HG03064 (cell line): ENCODE measurements around the gene ORC2.
"Not testable (repeated sequence)": the region's sequence is repeated elsewhere in the genome, so short reads cannot be mapped to it uniquely, and the experiment has no call there.

ENCODE experiments used
- ATAC-seq: cut with Tn5 transposase; IDR thresholded peaks from one replicate; pipeline ENCODE4 v1.9.1; 2021; ENCODE audit warnings: low read depth; ENCODE audit not compliant: unreplicated experiment

Gene ORC2

DNA sequence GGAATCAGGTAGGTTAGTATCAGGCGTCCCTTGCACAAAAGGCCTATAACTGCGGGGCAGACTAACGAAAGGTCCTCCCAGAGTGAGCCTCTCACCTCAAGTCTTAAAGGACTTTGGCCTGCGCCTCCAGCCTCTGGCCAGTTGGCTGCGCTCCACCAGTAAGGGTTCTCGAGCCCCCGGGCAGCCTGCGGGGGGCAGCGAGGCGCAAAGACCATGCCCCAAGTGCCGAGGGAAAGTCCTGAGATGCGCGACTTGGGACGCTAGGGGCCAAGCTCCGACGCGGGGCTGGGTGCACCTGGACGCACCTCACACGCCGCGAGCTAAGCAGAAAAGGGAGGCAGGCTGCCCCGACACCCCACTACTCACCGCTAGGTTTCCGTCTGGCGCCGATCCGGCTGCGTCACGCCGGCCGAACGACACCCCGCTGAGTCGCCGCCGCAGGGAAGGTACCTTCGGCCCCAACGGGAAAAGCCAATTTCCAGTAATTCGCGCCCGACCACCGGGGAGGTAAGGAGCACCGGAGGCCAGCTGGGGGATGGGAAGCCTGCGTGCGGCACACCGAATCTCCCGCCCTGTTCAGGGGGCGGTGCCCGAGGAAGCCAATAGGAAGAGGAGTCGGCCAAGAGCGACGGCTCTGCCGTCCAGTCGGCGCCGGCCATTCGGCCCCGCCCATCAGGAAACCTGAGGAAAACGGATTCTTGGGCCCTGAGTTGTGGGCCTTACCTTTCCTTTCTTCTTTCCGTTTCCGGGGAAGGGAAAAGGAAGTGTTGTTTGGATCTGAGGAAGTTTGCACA lies at the start of gene ORC2:
TSS of gene ORC2 (minus strand) at position 537 of the 794 bp plus-strand sequence. CDS start 5,537 bp downstream, outside the sequence.
- peak; percentile 90 for ATAC-seq

DNA sequence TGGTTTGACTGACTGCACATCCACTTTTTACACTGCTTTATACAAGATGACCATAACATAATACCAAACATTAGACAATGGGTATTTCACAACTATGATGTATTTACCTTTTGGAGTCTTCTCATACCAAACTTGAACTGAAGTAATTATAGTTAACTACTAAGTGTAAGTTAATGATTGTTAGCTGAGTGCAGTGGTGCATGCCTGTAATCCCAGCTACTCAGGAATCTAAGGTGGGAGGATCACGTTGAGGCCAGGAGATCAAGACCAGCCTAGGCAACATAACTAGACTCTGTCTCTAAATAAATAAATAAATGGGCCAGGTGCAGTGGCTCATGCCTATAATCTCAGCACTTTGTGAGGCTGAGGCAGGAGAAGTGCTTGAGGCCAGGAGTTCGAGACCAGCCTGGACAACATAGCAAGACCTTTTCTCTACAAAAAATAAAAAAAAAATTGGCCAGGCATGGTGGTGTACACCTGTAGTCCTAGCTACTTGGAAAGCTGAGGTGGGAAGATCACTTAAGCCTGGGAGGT lies 44.9 kb upstream of the ORC2 start:
- ATAC-seq, result no peak

DNA sequence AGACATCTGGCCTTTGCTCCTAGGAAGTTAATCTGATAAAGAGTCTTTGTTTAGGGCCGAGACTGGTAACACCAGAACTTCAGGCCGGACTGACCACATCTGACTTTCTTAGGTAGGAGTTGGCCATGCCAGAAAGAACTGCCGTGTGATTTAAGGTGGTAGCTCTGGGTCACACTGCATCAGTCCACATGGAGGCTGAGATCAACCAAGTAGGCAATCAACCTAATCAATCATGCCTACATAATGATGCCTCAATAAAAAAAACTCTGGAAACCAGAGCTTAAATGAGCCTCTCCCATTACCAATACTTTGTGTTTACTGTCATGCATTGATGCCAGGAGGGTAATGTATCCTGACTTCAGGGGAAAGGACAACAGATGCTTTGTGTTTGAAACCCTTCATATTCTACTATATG lies 44.1 kb upstream of the ORC2 start:
- ATAC-seq, result no peak

DNA sequence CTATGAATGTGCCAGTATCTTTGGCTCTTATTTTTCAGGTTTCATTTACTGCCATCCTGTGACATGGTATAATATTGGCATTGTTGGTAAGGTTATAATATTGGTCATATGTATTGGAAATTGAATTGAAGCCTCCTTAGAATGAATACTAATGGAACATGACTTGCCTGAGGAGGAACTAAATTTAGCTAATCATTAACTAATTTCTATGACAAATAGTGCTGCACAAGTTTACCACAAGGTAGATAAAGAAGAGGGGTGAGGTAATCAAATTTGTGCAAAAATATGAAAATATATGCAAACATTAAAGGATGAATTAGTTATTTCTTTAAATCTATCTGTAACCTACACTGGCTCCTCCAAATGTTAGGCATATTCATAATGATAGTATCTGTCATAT lies 43.2 kb upstream of the ORC2 start:
- no peak for ATAC-seq

DNA sequence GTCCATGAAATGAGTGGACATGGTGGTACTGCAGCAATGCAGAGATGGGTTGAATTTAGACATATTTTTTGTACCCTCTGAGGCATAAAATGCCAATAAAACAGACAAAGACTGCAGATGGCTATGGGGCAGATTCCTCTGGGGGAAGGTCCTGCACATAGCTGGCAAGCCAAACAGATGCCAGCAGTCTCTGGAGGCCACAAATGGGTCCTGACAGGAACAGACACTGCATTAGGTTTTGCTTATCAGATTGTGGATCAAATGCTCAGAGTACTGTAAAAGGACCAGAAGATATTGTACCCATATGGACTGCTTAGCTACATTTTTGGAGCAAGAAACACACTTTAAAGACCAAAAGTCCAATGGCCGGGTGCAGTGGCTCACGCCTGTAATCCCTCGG lies 40.9 kb upstream of the ORC2 start:
- ATAC-seq, result no peak

DNA sequence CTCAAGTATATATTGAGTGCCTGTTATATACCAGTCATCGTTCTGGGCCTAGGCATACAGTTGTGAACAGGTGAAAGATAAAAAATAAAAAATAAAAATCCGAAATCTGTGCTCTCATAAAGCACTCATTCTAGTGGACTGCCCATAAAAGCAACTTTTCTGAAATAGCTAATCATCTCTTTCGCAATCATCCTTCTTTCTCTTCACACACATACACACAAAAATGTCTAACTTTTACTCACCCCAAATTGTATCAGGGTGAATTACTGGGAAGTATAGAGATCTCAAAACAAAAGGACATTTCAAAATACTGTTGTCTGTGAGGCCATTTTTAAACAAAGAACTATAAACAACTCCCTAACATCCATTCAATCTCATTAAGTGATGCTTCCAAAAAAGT lies 29.6 kb upstream of the ORC2 start:
- ATAC-seq, result no peak

DNA sequence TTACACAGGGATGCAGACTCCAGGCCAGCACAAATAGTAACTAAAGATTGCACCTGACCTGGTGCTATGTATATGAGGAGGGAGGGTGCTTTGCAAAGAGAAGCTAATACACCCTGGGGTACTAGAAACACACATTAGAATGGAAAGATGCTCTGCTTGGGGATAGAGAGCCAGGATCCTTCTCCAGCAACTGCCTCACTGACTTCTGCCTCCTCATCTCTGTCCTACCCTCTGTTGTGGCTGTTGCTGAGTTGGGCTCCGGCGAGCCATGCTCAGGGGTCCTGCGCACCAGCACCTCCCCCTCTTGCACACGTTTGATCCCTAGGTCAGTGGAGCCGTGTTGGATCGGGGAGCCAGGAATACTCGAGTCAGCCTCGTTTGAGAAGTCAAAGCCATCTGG lies 23.7 kb upstream of the ORC2 start:
- ATAC-seq, result no peak

DNA sequence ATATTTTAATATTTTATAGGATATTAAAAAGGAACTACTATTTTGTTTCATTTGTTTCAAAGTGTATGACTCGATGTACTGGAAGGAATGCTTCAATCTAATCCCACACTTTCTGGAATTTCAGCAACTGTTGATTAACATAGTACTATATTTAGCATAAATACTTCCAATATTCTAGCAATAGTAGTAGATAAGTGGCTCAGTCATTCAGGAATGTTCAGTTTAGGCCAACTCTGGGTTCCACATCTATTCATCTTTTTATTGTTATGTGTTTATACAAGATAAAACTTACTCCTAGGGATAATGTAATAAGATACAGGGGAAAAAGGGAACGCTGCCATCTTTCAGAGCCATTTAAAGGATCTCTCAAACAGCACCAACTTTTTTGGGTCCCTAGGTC lies 22.3 kb upstream of the ORC2 start:
- no peak for ATAC-seq

DNA sequence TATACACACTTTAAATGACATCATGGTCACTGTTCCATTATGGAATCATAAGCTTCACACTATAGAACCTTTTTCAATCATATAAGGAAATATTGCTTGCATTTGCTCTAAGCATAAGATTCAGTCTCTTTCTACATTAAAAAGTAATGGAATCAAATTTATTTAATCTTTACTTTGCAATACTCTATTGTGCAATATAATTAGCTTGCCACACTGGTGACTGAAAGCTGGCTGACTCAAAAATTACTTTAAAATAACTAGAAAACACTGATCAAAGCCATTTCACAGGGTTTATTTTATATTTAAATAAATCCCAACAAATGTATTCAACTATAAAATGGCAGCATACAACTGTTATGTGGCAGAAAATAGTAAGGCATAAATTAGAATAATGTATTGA lies 13.2 kb upstream of the ORC2 start:
- no peak for ATAC-seq

DNA sequence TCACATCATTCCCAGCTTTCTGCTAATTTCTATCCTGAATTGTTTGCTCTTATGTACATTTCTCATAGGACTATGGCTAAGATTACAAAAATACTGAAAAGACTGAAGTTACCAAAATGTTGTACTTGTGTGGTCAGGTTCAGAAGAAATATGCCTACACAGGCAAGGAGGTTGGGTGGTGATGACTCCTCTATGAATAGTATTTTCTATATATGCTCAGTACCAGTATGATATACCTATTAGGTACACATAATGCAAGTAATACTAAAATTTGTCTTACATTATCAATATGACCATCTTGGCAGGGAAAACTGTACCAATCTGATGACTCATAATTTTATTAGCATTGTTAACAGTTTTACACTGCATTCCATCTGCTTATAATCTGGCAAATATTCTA lies 12.2 kb upstream of the ORC2 start:
- ATAC-seq, result no peak

DNA sequence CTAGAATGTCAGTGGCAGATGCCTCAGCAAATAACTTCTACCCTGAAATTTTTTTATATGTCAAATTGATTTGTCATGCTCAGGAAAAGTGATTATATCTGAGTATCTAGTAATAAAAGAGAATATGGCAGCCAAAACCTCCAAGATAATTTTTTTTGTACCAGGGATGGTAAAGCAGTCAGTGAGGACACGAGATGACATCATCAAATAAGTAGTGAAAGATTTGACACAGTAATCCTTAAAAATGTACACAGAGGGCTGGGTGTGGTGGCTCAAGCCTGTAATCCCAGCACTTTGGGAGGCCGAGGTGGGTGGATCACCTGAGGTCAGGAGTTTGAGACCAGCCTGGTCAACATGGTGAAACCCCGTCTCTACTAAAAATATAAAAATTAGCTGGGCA lies 6.6 kb upstream of the ORC2 start:
- not testable (repeated sequence) for ATAC-seq

DNA sequence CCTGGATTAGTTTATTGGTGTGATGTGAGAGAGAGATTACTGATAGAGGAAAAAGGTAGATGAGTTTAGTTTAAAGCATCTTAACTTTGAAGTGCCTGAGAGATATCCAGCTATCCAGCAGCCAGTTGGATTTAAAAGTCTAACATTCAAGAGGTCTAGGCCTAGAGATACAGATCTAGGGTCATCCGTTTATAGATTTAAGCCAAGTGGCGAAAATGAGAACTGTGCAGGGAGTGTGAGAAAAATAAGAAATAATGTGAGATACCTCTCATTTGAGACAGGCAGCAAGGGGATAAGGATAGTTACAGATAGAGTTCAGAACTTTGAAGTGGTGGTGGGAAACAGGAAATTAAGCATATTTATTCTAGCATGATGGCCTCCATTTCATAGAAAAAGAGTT lies 5.3 kb upstream of the ORC2 start:
- no peak for ATAC-seq

DNA sequence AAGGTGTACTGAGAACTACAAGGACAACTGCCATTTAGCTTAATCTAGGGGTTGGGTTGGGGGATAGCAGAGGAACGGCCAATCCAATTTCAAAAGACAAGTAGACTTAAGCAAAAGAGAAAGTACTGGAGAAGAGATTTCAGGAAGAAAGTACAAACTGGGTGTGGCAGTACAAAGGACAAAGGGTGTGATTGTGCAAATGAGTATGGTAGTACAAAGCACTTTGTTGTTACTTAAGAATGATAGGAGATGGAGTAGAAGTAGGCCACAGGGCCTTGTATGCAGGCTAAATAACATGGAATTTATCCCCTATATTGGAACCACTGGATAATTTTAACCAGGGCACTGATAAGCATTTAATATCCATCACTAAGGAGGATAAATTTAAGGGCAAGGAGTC lies 4.7 kb upstream of the ORC2 start:
- no peak for ATAC-seq

DNA sequence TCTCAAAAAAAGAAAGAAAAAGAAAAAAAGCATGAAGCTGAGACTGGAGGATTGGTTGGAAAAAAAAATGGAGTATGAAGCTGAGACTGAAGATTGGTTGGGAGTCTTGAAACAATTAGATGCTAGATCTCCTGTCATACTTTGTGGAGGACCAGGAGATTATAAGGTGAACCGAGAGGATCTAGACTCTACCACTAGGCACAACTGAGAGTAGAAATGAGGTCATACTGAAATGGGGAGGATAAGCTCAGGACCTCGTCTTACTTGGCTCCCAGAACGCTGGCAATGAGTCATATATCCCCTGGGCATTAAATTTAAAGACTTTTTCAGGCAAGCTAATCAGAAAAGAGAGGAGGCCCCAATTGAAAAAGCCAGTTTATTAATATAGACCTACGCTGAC lies 3.3 kb upstream of the ORC2 start:
- no peak for ATAC-seq

DNA sequence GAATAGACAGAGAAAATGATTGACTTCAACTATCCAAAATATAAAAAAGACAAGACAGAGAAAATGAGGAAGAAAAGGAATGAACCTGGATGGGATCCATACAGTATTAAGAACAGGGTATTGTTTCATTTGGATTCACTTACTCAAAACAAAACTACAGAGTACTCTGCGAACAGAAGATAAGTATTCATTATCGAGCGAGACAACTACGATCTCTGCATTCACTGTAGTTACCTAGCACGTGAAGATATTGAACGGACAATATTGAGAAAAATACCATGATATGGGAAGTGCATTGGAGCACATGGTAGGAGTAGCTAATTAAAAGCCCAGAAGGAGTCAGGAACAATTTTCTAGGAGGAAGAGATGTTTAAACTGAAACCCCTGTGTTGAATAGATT lies 1.0 kb upstream of the ORC2 start:
- no peak for ATAC-seq

DNA sequence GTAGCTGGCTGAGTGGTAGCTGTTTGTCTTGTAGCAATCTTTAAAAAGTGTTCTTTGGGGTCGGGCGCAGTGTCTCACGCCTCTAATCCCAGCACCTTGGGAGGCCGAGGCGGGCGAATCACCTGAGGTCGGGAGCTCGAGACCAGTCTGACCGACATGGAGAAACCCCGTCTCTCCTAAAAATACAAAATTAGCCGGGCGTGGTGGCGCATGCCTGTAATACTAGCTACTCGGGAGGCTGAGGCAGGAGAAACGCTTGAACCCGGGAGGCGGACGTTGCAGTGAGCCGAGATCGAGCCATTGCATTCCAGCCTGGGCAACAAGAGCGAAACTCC lies 425 bp upstream of the ORC2 start:
- ATAC-seq, result not testable (repeated sequence)

DNA sequence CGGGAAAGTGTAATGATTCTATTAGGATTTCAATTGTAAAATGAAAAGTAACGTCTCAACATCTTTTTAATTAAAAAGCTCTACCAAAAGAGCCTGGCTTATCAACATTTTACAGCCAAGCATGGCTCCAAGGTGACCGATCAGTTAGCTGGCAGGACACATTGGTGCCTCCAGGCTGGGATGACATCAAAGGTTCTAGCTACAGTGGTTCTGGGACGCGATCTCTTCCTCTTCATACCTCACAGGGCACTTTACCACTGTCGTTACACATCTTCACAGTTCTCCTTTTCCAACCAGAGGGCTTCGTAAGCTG lies 693 bp downstream of the ORC2 start:
- peak; percentile 5 for ATAC-seq

DNA sequence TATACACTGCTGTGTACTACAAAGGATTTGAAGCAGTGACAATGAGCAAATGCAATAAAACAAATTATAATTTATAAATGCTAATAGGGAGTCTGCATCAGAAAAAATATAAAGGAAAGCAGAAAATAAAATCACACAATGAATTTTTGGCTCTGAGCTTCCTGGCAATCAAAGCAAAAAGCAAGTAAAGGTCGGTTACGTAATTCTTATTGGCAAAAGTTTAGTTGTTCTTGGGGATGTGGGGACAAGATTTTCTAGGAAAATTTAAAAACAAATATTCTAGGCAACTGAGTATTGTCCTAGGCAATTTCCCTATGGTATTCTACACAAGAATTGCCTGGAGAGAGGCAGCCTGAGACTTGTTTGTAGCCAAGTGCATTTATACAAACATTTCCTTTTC lies 1.8 kb downstream of the ORC2 start:
- no peak for ATAC-seq

DNA sequence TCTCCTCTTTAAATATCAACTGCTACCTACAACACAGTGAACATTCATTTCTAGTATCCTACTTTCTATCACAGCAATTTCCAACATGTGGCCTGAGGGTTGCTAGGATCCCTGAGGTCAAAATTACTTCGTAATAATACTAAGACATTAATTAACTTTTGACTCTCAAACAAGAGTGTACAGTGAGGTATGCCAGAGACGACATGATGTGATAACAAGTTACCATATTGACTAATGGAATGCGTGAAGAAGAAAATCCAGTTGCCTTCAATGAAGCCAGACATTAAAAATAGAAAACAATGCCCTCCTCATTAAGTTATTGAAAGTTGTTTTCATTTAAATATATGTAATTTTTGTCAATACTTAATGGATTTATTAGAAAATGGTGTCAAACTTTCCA lies 13.1 kb downstream of the ORC2 start:
- no peak for ATAC-seq

DNA sequence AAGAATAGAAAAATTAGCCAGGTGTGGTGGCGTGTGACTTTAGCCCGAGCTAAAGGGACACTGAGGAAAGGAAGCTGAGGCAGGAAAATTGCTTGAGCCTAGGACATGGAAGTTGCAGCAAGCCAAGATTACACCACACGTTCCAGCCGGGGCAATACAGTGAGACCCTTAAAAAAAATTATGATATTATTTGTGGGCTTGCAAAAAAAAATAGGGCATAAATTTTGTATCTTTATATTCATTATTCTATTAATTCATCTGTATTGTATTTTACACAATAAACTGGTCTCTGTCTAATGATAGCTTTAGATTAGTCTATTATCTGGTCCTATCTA lies 18.1 kb downstream of the ORC2 start:
- no peak for ATAC-seq

DNA sequence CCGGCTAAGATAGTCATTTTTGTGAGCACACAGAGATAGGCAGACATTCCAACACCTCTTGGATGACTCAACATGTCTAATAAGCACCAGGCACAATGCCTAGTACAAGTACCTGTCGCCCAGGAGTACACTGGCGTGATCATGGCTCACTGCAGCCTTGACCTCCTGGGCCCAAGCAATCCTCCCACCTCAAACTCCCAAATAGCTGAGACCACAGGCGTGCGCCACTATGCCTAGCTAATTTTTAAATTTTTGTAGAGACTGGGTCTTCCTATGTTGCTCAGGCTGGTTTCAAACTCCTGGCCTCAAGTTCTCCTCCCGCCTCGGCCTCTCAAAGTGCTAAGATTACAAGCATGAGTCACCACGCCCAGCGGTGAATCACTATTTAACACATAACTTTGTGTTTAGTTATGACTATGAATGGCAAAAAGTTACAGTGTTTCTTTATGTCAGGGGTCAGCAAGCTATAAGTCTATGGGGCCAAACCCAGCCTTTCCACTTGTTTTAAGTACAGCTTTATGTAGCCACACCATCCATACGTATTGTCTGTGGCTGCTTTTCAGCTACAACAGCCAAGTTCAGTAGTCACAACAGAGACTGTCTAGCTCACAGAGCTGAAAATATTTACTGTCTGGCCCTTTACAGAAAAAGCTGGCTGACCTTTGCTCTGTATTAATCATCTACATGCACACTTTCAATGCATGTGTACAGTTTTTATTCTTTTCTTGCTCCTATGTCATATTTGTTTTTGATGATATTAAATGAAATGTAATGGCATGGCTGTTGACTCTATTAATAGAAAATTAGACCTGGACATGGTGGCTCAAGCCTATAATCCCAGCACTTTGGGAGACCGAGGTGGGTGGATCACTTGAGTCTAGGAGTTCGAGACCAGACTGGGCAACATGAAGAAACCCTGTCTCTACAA lies 18.7 kb downstream of the ORC2 start:
- no peak for ATAC-seq

DNA sequence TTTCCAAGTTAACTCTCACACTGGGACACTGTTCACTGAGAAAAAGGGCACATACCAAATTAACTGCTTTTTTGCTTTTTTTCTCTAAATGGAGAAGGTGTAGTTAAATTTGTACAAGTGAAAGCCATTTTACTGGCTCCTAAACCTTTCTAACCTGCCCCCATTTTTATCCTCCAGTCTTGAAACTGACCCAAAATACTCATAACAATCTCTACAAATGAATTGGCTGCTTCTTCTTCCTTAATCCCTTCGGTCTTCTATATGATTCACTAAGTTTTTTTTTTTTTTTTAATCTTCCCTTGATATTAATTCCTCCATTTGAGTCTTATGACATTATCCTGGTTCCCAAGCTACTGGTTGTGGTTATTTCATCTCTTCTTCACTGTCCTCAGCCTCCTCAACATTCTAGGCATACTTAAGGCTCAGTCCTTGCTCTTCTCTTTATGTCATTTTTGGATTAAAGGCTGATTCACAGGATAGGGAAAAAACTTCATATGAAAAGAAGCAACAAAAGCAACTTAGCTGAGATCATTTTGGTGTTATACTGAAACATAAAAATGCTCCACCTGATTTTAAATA lies 19.8 kb downstream of the ORC2 start:
- ATAC-seq, result no peak
